Mammary epithelial cell (primary cell): ENCODE measurements around the gene FNDC3B.

Source experiments
- EZH2 ChIP-seq: IDR thresholded peaks from 2 replicates; pipeline ENCODE4 v1.6.1; 2012; ENCODE audit warnings: low read length, inconsistent platforms, borderline replicate concordance
- TF ChIP-seq, protein P1 (sequence below), 2 donors: IDR thresholded peaks in 1 of 2; conservative IDR thresholded peaks in 1 of 2; 2 replicates each; pipeline ENCODE4 v1.5.1; 2011 to 2012; ENCODE audit warnings: inconsistent platforms in 2 of 2, low read length in 2 of 2, mild to moderate bottlenecking in 2 of 2, control low read depth in 1 of 2, low read depth in 1 of 2; ENCODE audit not compliant: insufficient read depth in 1 of 2; ENCODE audit errors: extremely low read depth in 1 of 2

DNA sequence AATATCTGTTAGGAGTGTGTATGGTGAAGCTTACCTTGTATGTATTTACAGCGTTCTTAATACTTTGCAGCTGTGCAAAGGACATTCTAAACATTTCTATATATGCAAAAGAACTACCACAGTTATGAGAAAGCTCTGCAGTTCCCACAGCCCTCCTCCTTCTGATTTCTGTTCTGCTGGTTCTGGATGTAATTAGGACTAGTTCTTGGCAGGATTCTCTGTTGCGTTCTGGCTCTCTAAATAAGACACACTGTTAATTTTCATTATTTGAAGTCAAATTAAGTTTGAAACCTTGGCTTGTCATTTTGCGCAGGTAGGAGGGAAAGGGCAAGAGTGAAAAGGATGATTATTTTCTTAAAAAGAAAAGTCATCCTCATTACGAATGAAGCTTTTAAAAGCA, 76.4 kb downstream of the FNDC3B start:
- TF ChIP-seq, protein P1, sequence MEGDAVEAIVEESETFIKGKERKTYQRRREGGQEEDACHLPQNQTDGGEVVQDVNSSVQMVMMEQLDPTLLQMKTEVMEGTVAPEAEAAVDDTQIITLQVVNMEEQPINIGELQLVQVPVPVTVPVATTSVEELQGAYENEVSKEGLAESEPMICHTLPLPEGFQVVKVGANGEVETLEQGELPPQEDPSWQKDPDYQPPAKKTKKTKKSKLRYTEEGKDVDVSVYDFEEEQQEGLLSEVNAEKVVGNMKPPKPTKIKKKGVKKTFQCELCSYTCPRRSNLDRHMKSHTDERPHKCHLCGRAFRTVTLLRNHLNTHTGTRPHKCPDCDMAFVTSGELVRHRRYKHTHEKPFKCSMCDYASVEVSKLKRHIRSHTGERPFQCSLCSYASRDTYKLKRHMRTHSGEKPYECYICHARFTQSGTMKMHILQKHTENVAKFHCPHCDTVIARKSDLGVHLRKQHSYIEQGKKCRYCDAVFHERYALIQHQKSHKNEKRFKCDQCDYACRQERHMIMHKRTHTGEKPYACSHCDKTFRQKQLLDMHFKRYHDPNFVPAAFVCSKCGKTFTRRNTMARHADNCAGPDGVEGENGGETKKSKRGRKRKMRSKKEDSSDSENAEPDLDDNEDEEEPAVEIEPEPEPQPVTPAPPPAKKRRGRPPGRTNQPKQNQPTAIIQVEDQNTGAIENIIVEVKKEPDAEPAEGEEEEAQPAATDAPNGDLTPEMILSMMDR (conservative IDR thresholded peaks at IDR 0.05 in 1 of 2, IDR thresholded peaks at IDR 0.05 in 1 of 2; ENCODE audit: extremely low read depth in 1 of 2, insufficient read depth in 1 of 2, low read depth in 1 of 2, low read length in 2 of 2) = no peak
- no peak for TF ChIP-seq EZH2
